ENCODE data around the gene HERC2.

Gene HERC2

GRCh38 chr15:28094732-28095521 is 227.1 kb downstream of the HERC2 start:
- DNase-seq = no peak

GRCh38 chr15:28093752-28094535 is 228.0 kb downstream of the HERC2 start:
- no peak for DNase-seq

DNA sequence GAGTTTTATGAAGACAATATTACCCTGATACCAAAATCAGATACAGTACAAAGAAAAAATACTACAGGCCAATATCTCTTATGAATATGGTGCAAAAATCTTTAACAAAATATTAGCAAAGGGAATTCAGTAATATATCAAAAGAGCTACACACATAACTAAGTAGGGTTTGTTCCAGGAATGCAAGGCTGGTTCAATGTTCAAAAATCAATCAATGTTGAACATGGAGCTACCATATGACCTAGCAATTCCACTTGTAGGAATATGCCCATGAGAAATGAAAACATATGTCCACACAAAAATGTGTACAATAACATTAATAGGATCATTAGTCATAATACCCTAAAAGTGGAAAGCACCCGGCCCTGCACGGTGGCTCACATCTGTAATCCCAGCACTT is 230.7 kb downstream of the HERC2 start:
- DNase-seq = no peak

DNA sequence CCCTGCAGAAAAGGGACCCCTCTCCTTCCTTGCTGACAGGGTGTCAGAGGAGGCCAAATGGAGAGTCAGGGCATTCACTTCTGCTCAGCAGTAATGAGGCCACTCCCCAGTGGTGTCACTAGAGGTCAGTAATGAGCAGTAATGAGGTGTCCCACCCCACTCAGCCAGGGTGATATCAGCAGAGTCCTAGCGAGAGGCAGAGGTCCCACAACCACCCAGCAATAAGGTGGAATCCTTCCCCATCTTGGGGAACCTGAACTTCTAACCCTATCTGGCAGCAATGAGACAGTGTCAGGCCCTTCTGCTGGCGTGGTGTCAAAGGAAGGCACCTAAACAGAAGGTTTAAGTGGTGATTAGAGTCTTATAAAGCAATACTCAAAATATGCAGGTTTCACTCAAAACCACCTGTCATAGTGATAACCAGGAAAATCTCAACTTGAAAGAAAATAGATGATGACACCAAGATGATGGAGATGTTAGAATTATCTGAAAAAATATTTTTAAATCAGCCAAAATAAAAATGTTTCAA is 235.7 kb downstream of the HERC2 start:
- peak in 1 of 2 experiments; percentile 64 for DNase-seq

GRCh38 chr15:28085489-28086174 is 236.3 kb downstream of the HERC2 start:
- DNase-seq = no peak

DNA sequence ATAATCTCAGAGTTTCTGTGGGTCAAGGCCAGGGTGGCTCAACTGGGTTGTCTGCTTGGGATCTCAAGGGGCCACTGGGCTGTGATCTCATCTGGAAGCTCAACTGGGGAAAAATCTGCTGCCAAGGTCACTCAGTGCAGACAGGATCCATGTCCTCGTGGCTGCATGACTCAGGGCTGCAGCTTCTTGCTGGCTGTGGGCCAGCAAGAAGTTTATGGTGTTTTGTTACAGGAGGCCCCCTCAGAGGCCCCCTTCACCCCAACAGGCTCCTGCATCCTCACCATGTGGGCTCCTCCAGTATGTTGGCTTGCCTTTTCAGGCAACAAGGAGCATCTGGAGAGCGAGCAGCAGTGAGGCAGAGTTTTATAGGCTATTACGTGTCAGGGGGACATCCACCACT is 237.4 kb downstream of the HERC2 start:
- no peak for DNase-seq

DNA sequence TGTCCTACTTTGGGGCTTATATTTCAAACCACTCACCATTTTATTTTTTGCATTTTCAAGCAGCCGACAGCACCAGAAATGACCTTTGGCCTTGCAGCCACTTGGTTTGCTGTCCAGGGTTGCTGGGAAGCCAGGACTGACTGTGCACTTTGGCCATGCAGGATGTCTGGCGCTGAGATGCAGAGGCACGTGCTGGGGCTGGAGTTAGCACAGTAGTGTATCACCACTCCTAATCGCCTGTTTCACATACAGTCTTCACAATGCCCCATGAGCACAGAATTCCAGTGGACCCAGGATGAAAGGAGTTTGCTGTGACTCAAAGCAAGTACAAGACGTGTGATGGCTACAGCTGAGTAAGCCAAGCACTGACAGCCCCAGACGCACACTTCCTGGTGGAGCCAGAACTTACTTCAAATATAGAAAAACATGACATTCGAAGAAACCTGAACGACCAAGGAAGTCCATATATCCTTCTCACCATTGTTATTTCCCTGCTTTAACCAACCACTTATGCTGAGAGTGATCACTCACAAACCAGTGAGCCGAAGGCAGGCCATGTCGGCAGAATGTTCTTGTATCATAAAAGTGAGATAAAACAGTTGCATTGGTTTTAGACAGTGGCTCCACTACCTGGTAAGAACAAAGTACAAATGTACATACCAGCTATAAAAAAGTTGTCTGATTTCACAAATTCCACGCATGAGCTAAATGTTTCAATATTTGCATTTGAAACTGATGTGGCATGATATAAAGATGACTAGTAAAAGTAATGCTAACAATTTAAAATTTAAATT is 238.9 kb downstream of the HERC2 start:
- no peak for DNase-seq

GRCh38 chr15:28081594-28081993 is 240.4 kb downstream of the HERC2 start:
- no peak for DNase-seq

GRCh38 chr15:28080386-28080785 is 241.6 kb downstream of the HERC2 start:
- no peak for DNase-seq

- no peak for DNase-seq
Observed at GRCh38 chr15:28079313-28079969, 242.5 kb downstream of the HERC2 start.

DNA sequence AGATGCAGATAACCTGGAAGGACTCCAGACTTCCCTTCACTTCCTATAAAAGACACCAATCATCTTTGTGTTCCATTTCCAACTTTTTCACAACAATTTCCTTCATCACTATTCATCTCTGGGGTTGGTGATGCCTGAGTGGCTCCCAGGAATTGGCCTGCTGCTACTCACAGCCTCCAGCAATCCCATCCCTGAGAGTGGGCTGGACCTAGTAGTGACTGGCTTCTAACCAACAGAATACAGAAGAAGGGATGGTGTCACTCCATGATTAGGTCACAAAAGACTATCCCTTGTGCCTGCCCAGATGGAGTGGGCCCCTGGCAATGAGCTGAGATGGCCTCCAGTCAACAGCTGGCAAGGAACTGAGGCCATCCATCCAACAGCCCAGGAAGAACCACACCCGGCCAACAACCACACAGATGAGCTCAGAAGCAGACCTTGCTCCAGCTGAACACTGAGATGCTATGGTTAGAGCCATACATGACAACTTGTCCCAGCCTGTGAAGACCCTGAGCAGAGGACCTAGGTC is 243.7 kb downstream of the HERC2 start:
- peak; percentile 31 to 75 for DNase-seq

GRCh38 chr15:28075573-28075972 is 246.4 kb downstream of the HERC2 start:
- DNase-seq = peak; percentile 28 to 63

GRCh38 chr15:28068930-28069329 is 253.0 kb downstream of the HERC2 start:
- no peak for DNase-seq

DNA sequence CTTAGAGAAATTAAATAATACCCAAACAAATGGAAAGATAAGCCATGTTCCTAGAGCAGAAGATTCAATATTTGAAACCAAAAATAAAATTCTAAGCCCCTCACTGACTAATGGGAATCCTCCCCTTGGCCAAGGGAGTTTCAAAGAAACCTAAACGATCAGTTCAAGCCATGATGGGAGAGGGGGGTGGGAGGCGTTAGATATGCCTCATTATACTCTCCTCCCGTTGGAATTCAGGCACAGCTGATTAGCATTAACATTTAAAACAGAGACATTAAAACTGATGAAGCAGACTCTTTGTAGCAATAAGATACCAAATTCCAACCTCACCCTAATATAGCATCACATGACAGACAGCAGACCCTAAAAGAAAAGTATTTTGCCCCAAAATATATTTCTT is 255.7 kb downstream of the HERC2 start:
- DNase-seq = no peak
